Peyer's patch (tissue), 4 donors: Measurements from ENCODE around the gene SOX10. TPM values are rescaled to one million over a fixed set of nuclear protein-coding genes. Genes with fewer than 3 reads are reported as not detected.
A peak's percentile ranks its signal among the peaks of the same experiment; 100 is the strongest.

Experiments
- DNase-seq, 3 donors: peaks; one replicate each; pipeline ENCODE4 v3.0.0-alpha.2; 2017 to 2019
- H3K27ac ChIP-seq, 4 donors: fragments of 200-600 bp; sonication (generic); one replicate each; pipeline ENCODE4 v1.5.1; 2016 to 2019
- H3K27me3 ChIP-seq, 2 donors: fragments of 200-600 bp; sonication (generic); one replicate each; pipeline ENCODE4 v1.5.1; 2019
- H3K36me3 ChIP-seq, 3 donors: fragments of 200-600 bp; sonication (generic); one replicate each; pipeline ENCODE4 v1.5.1; 2016 to 2019
- H3K4me1 ChIP-seq, 4 donors: fragments of 200-600 bp; sonication (generic); one replicate each; pipeline ENCODE4 v1.5.1; 2016 to 2019
- H3K4me3 ChIP-seq, 4 donors: fragments of 200-600 bp; sonication (generic); 1 replicate in 3 of 4; 2 replicates in 1 of 4; pipeline ENCODE4 v1.5.1; 2016 to 2019; ENCODE audit warnings: mild to moderate bottlenecking in 1 of 4
- H3K9me3 ChIP-seq, 4 donors: fragments of 200-600 bp; sonication (generic); one replicate each; pipeline ENCODE4 v1.5.1; 2016 to 2019; ENCODE audit warnings: mild to moderate bottlenecking in 1 of 4
- CTCF ChIP-seq, 6 experiments: fragments of 450-650 bp in 4 of 6; fragments of 200-600 bp in 2 of 6; sonication (generic) in 1 of 6; IDR thresholded peaks; one replicate each; pipeline ENCODE4 v1.5.1; 2017 to 2019; ENCODE audit warnings: antibody characterized with exemption in 6 of 6, mild to moderate bottlenecking in 3 of 6, moderate library complexity in 1 of 6
- POLR2A ChIP-seq, 2 donors: fragments of 450-650 bp; IDR thresholded peaks; one replicate each; pipeline ENCODE4 v1.5.1; 2017; ENCODE audit warnings: antibody characterized with exemption in 2 of 2, mild to moderate bottlenecking in 2 of 2, moderate library complexity in 2 of 2
- total RNA-seq, 4 donors: library from RNA; depleted of rRNA; stranded (reverse); fragments of >200 nt; gene quantifications; one replicate each; pipeline ENCODE4 v1.1.0, GENCODE V29; 2016

Gene SOX10
- total RNA-seq, 4 donors from 2014 or later, result 0.35 to 1.1 (median 0.66) TPM; not detected in 1

- no peaks in the 10 kb centered on the region for H3K27me3 ChIP-seq
- TF ChIP-seq CTCF (IDR thresholded peaks at IDR 0.05) (no peak), POLR2A (IDR thresholded peaks at IDR 0.05) (no peak)
- H3K4me1 ChIP-seq, result peaks cover 0 to 9% (median 0%) of the 10 kb centered on the region in 4 donors
- H3K4me3 ChIP-seq, result no peak overlapping the region
- no peaks in the 10 kb centered on the region for H3K9me3 ChIP-seq
- no peak for DNase-seq
- H3K36me3 ChIP-seq, result no peaks in the 10 kb centered on the region
- H3K27ac ChIP-seq, result no peak overlapping the region
These were observed 14.2 kb upstream of the SOX10 start for GRCh38 chr22:37998543-37998942.

- no peak for TF ChIP-seq POLR2A (IDR thresholded peaks at IDR 0.05)
- peak in 1 of 6 experiments; percentile 32 for TF ChIP-seq CTCF (IDR thresholded peaks at IDR 0.05)
- Histone ChIP-seq H3K36me3 (no peaks in the 10 kb centered on the region), H3K27ac (no peak overlapping the region), H3K4me1 (peaks cover 0 to 9% (median 0%) of the 10 kb centered on the region in 4 donors), H3K27me3 (no peaks in the 10 kb centered on the region), H3K9me3 (no peaks in the 10 kb centered on the region), H3K4me3 (no peak overlapping the region)
- peak in 1 of 3 donors; percentile 66 for DNase-seq
These were observed 12.3 kb upstream of the SOX10 start for GRCh38 chr22:37996515-37997246.

- peak in 1 of 3 donors; percentile 27 for DNase-seq
These were observed 11.7 kb upstream of the SOX10 start for GRCh38 chr22:37996079-37996478.

GRCh38 chr22:37995460-37995859, 11.1 kb upstream of the SOX10 start:
- TF ChIP-seq CTCF (IDR thresholded peaks at IDR 0.05), result no peak
- TF ChIP-seq POLR2A (IDR thresholded peaks at IDR 0.05), result no peak
- peaks cover 0 to 9% (median 0%) of the 10 kb centered on the region in 4 donors for H3K4me1 ChIP-seq
- no peaks in the 10 kb centered on the region for H3K36me3 ChIP-seq
- H3K4me3 ChIP-seq, result no peak overlapping the region
- no peak overlapping the region for H3K27ac ChIP-seq
- H3K9me3 ChIP-seq, result no peaks in the 10 kb centered on the region
- no peaks in the 10 kb centered on the region for H3K27me3 ChIP-seq
- DNase-seq, result no peak

More at GRCh38 chr22:37996079-37996478, 11.7 kb upstream of the SOX10 start:
- Histone ChIP-seq H3K36me3 (no peaks in the 10 kb centered on the region), H3K27ac (no peak overlapping the region), H3K4me1 (peaks cover 0 to 9% (median 0%) of the 10 kb centered on the region in 4 donors), H3K27me3 (no peaks in the 10 kb centered on the region), H3K9me3 (no peaks in the 10 kb centered on the region), H3K4me3 (no peak overlapping the region)
- TF ChIP-seq CTCF (IDR thresholded peaks at IDR 0.05) (no peak), POLR2A (IDR thresholded peaks at IDR 0.05) (no peak)

GRCh38 chr22:37994982-37995381, 10.6 kb upstream of the SOX10 start:
- no peak overlapping the region for H3K27ac ChIP-seq
- no peak overlapping the region for H3K4me3 ChIP-seq
- H3K27me3 ChIP-seq, result no peaks in the 10 kb centered on the region
- TF ChIP-seq CTCF (IDR thresholded peaks at IDR 0.05), result no peak
- no peak for TF ChIP-seq POLR2A (IDR thresholded peaks at IDR 0.05)
- no peaks in the 10 kb centered on the region for H3K9me3 ChIP-seq
- H3K4me1 ChIP-seq, result peaks cover 0 to 9% (median 0%) of the 10 kb centered on the region in 4 donors
- no peak for DNase-seq
- H3K36me3 ChIP-seq, result no peaks in the 10 kb centered on the region
